Astrocyte of the cerebellum (primary cell): ENCODE results near the gene VSTM2B.

ENCODE experiments used
- DNase-seq: peaks from one replicate; pipeline ENCODE4 v3.0.0-alpha.2; 2011; ENCODE audit warnings: low read depth
- H3K4me3 ChIP-seq: 2 replicates; pipeline ENCODE4 v1.5.1; 2011; ENCODE audit warnings: mild to moderate bottlenecking, low read depth, low read length, moderate library complexity
- CTCF ChIP-seq: IDR thresholded peaks from 2 replicates; pipeline ENCODE4 v1.5.1; 2012; ENCODE audit warnings: low read length, low read depth, moderate library complexity, mild to moderate bottlenecking; ENCODE audit errors: missing control alignments
- in situ Hi-C: cut with HindIII; loops from 2 replicates; pipeline ENCODE4 v1.10.0; 2017; ENCODE audit warnings: low sequenced_read_pairs

The VSTM2B gene

GRCh38 chr19:29614046-29614445, 88.3 kb downstream of the VSTM2B start:
- no peak for DNase-seq
- TF ChIP-seq CTCF, result no peak

More at GRCh38 chr19:29614046-29614445, 88.3 kb downstream of the VSTM2B start:
- in situ Hi-C loops, result loop anchor here (25.0 kb wide), 2 partner anchors 223 to 1023 kb away; no protein-coding TSS in a partner anchor
- no peak overlapping the region for H3K4me3 ChIP-seq
